SU-DHL-6 (cell line): Measurements from ENCODE around the gene LSS.

ENCODE experiments used
- H2AFZ ChIP-seq: fragments of 200-600 bp; sonication (generic); 2 replicates; pipeline ENCODE4 v1.6.1; 2014; ENCODE audit warnings: low read depth, mild to moderate bottlenecking, moderate library complexity, mixed read lengths, antibody characterized with exemption, low read length; ENCODE audit not compliant: severe bottlenecking
- H3F3A ChIP-seq: fragments of 200-600 bp; shearing (Covaris generic); 2 replicates; pipeline ENCODE4 v1.6.0; 2016; ENCODE audit warnings: antibody characterized with exemption, mild to moderate bottlenecking; ENCODE audit not compliant: insufficient read depth
- H3K27ac ChIP-seq: fragments of 200-600 bp; sonication (generic); 2 replicates; pipeline ENCODE4 v1.5.1; 2016; ENCODE audit warnings: low read depth, mild to moderate bottlenecking, low read length, moderate library complexity, mixed read lengths
- H3K27me3 ChIP-seq: fragments of 200-600 bp; sonication (generic), shearing (Covaris generic); 2 replicates; pipeline ENCODE4 v1.6.0; 2014; ENCODE audit warnings: mild to moderate bottlenecking, low read length
- H3K36me3 ChIP-seq: fragments of 200-600 bp; sonication (generic); 2 replicates; pipeline ENCODE4 v1.6.1; 2014; ENCODE audit warnings: mild to moderate bottlenecking, low read length, mixed read lengths
- H3K4me2 ChIP-seq: fragments of 300-600, 200-600 bp; shearing (Covaris generic), sonication (generic); 2 replicates; pipeline ENCODE4 v1.6.0; 2014; ENCODE audit warnings: low read length, low read depth, mild to moderate bottlenecking; ENCODE audit not compliant: poor library complexity, severe bottlenecking
- H3K4me3 ChIP-seq: fragments of 200-600 bp; sonication (generic); 2 replicates; pipeline ENCODE4 v1.5.1; 2014; ENCODE audit warnings: antibody characterized with exemption, low read length, mild to moderate bottlenecking, mixed read lengths; ENCODE audit not compliant: insufficient read depth, poor library complexity, severe bottlenecking
- H3K79me2 ChIP-seq: fragments of 200-600 bp; sonication (generic); 2 replicates; pipeline ENCODE4 v1.6.1; 2014; ENCODE audit warnings: mild to moderate bottlenecking, low read length, moderate library complexity; ENCODE audit not compliant: insufficient read depth
- H3K9ac ChIP-seq: fragments of 200-600 bp; sonication (generic); 2 replicates; pipeline ENCODE4 v1.7.0; 2014; ENCODE audit warnings: mild to moderate bottlenecking, low read length
- H3K9me2 ChIP-seq: fragments of 200-600 bp; sonication (generic); replicated peaks from 2 replicates; pipeline ENCODE4 v1.6.1; 2014; ENCODE audit warnings: low read length; ENCODE audit not compliant: insufficient read depth
- H3K9me3 ChIP-seq: fragments of 200-600 bp; sonication (generic); 2 replicates; pipeline ENCODE4 v1.6.1; 2014; ENCODE audit warnings: low read length, mixed read lengths; ENCODE audit not compliant: insufficient read depth
- H4K20me1 ChIP-seq: fragments of 200-600 bp; sonication (generic); 2 replicates; pipeline ENCODE4 v1.6.1; 2014; ENCODE audit warnings: low read depth, mild to moderate bottlenecking, antibody characterized with exemption, low read length, moderate library complexity, mixed read lengths
- CTCF ChIP-seq: fragments of 200-600 bp; sonication (generic); IDR thresholded peaks from one replicate; pipeline ENCODE4 v1.5.1; 2017; ENCODE audit warnings: antibody characterized with exemption, mild to moderate bottlenecking, low read length, moderate library complexity; ENCODE audit not compliant: insufficient read depth, poor library complexity, severe bottlenecking
- EZH2phosphoT487 ChIP-seq: fragments of 200-600 bp; sonication (generic), shearing (Covaris generic); conservative IDR thresholded peaks from 2 replicates; pipeline ENCODE4 v1.6.1; 2018; ENCODE audit warnings: mild to moderate bottlenecking, antibody characterized with exemption, low read length, moderate library complexity, mixed read lengths

The LSS gene

DNA sequence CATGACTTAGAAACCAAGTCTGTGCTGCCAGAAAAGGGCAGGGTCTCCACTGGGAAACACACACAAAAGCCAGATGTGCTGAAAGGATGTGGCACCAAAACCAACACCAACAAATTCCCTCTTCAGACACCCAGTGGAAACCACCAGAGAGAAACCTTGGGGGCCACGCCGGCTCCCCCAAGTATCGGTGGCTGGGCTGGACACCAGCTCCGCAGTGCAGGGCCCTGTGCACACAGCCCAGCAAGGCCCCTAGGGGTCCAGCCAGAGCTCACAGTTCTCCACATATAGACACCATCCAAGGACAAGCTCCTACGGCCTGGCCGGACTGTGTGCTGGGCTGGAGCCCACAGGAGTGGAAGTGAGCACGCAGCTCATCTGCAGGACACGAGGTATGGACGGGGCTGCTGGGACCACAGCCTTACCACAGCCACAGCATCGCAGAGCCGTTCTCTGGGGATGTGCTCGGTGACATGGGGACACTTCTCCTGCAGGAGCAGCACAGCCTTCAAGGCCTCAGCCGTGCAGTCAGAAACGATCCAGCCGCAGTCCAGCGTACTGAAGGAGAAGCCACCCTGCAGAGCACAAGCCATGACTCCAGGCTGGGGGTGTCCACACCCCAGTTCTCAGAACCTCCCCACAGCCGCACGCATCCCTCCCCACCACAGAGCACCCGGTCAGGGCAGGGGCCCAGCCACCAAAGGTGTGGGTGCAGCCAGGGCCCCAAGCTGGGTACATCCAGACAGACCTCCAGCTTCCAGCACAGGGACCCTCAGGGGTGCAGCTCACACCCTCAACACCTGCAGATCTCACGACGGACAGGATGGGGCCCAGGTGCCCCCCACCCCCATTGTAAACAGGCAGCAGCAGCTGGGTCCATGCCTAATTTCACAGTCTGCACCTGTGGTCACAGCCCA is 21.3 kb downstream of the LSS start:
- H3K9ac ChIP-seq = no peak overlapping the region
- H3F3A ChIP-seq = no peaks in the 10 kb centered on the region
- no peaks in the 10 kb centered on the region for H3K9me2 ChIP-seq
- no peaks in the 10 kb centered on the region for H3K27me3 ChIP-seq
- no peaks in the 10 kb centered on the region for H4K20me1 ChIP-seq
- no peak overlapping the region for H2AFZ ChIP-seq
- H3K27ac ChIP-seq = no peak overlapping the region
- H3K4me2 ChIP-seq = no peak overlapping the region
- no peaks in the 10 kb centered on the region for H3K9me3 ChIP-seq
- H3K36me3 ChIP-seq = peaks cover 4% of the 10 kb centered on the region; the same call in 1 of the 2 replicates
- H3K79me2 ChIP-seq = no peaks in the 10 kb centered on the region
- no peak for TF ChIP-seq EZH2phosphoT487
- TF ChIP-seq CTCF = no peak
- H3K4me3 ChIP-seq = no peak overlapping the region

DNA sequence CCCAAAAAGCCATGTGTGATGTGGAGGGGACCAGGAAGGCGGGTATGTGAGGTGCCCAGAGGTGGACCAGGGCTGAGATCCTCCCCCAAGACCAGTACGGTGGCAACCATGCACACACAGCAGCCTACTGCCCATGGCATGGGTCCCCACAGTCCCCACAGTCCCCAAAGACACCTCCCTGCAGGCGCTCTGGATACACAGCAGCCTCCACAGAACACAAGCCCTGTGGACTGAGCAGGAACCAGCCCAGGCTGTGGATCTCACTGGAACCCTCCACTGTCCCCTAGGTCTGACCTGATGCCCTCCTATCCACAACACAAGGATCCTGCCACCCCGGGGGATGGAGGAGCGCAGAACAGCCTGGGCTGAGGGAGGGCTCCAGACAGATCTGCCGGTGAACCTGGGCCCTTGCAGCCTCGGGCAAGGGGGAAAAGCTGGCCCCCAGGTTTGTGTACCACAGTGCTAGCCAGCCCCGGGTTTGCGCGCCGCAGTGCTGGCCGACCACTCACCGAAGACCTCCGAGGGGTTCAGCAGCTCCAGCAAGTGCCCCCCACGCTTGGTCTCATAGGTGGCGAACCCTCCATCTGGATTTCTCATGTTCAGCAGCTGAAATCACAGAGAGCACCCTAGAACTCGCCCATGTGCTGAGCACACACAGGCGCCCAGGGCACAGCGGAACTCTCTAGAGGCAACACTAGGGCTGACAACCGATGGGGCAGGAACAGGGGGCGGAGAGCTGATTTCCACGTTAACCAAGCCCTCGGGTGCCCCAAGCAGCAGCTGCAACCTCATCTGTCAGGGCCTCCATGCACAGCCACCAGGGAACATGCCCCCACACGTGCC is 22.2 kb downstream of the LSS start:
- peaks cover 4% of the 10 kb centered on the region; the same call in 1 of the 2 replicates for H3K36me3 ChIP-seq
- H4K20me1 ChIP-seq = no peaks in the 10 kb centered on the region
- H3K4me2 ChIP-seq = no peak overlapping the region

DNA sequence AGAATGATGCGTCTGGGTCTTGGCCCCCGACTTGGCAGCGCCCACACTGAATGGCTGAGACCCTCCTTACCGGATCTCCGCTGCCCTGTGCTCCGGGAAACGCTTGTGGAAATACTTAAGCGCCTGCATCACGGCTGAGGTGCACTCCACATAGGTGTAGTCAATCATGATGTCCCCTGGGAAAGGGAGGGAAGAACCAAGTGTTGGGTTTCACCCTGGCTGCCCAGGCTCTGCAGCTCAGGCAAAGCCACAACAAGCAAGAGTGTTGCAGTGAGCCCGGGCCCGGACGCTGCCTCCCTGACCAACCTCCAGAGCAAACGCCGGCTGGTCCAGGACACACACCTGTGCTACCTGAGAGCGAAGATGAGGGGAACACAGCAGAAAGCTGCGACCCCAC is 22.8 kb downstream of the LSS start:
- H3K4me3 ChIP-seq = no peak overlapping the region
- H3K36me3 ChIP-seq = peaks cover 4% of the 10 kb centered on the region; the same call in 1 of the 2 replicates
- H3K9me3 ChIP-seq = no peaks in the 10 kb centered on the region

More for the DNA sequence above, 22.2 kb downstream of the LSS start:
- no peak for TF ChIP-seq EZH2phosphoT487
- no peak for TF ChIP-seq CTCF
- Histone ChIP-seq H3K27me3 (no peaks in the 10 kb centered on the region), H2AFZ (no peak overlapping the region), H3K9me3 (no peaks in the 10 kb centered on the region), H3K9me2 (no peaks in the 10 kb centered on the region), H3K79me2 (no peaks in the 10 kb centered on the region), H3F3A (no peaks in the 10 kb centered on the region), H3K4me3 (no peak overlapping the region), H3K27ac (no peak overlapping the region), H3K9ac (no peak overlapping the region)

More for the DNA sequence above, 22.8 kb downstream of the LSS start:
- Histone ChIP-seq H4K20me1 (no peaks in the 10 kb centered on the region), H3F3A (no peaks in the 10 kb centered on the region), H3K27me3 (no peaks in the 10 kb centered on the region), H3K4me2 (no peak overlapping the region), H3K27ac (no peak overlapping the region), H2AFZ (no peak overlapping the region), H3K79me2 (no peaks in the 10 kb centered on the region), H3K9me2 (no peaks in the 10 kb centered on the region), H3K9ac (no peak overlapping the region)
- TF ChIP-seq EZH2phosphoT487 (no peak), CTCF (no peak)
